K562 treated with DMSO at 1 percent for 12 hours (cell line): Measurements from ENCODE around the gene OR2J3. TPM values are rescaled to one million over a fixed set of nuclear protein-coding genes. Genes with fewer than 3 reads are reported as not detected.

Experiments
- total RNA-seq: library from RNA; unstranded; fragments of 300-600 nt; gene quantifications from 2 replicates; pipeline ENCODE4 v1.2.3, GENCODE V29; 2022; ENCODE audit not compliant: insufficient read depth

OR2J3 gene
- total RNA-seq, result not detected in 2 replicates

DNA sequence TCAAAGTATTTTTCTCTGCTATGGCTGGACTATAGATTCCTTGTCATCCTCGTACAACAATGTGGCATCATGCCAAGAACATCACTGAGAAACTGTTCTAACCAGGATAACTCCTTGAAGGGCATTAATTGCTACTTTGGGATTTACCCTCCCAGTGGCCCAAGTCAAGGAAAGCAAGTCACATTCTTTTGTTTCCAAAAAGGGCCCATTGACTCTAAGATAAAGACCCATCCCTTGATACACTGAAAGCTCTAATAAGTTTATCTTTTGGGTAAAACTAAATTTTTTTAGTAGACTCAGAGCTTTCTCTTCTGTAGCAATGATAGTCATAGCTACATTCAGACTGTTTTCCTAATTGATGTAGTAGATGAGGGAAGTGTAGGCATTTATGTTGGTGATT, at the start of gene OR2J3:
Gene OR2J3 (plus strand): TSS at position 301 of the 400 bp plus-strand sequence. CDS start 3,833 bp downstream, outside the sequence.

DNA sequence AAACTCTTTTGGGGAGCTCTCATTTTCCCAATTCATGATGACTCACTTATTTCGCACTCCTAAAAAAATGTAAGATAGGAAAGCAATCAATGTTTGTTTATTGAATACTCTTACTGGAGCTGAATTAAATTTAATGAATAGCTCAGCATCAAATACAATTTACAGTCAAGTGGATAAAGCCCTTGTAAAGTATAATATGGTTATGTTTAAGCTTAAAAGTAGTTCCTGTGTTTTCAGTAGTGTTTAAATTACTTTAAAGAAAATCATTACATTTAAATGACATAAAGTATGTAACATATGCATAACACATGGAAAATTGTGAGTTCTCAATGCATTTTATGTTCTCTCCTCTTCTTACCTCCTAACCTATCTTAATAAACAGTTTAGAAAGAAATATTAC, 20.6 kb upstream of the OR2J3 start, which contains the start of gene OR2B3:
Gene OR2B3 (minus strand): TSS at position 101 of the 400 bp plus-strand sequence. CDS start 65 bp downstream, at position 36.

GRCh38 chr6:29099190-29099589, 8.7 kb upstream of the OR2J3 start, which contains the start of gene OR2J1:
OR2J1 (plus strand) TSS chr6:29099490; CDS start chr6:29100943, 1,453 bp downstream.

Other genes starting within 250 kb of the OR2J3 start
- gene TRIM27, start 184.1 kb upstream of the OR2J3 start, total RNA-seq, result 81.8 and 119 TPM in 2 replicates
- gene ZNF311, start 102.7 kb upstream of the OR2J3 start, total RNA-seq, result 5.9 and 9.1 TPM in 2 replicates
- gene OR2W1, start 62.9 kb upstream of the OR2J3 start, total RNA-seq, result not detected in 2 replicates
- not detected in 2 replicates for gene OR2B3, start 20.7 kb upstream of the OR2J3 start, total RNA-seq
- gene OR2J1, start 8.6 kb upstream of the OR2J3 start, total RNA-seq, result not detected in 2 replicates
- not detected in 2 replicates for gene OR2J2, start 62.8 kb downstream of the OR2J3 start, total RNA-seq
- gene OR14J1, start 193.6 kb downstream of the OR2J3 start, total RNA-seq, result not detected in 2 replicates